NB4 (cell line): ENCODE results near the gene EIF2B2.

Source experiments
- POLR2A ChIP-seq: IDR thresholded peaks from 2 replicates; pipeline ENCODE4 v1.6.1; 2011; ENCODE audit warnings: mild to moderate bottlenecking; ENCODE audit not compliant: insufficient read length; ENCODE audit errors: extremely low read depth
- TF ChIP-seq, protein P1 (sequence below): IDR thresholded peaks from one replicate; pipeline ENCODE4 v1.5.1; 2012; ENCODE audit warnings: low read depth, low read length
- TF ChIP-seq, protein P2 (sequence below): IDR thresholded peaks from 2 replicates; pipeline ENCODE4 v1.6.1; 2011; ENCODE audit warnings: low read depth, low read length

- TF ChIP-seq, protein P1, sequence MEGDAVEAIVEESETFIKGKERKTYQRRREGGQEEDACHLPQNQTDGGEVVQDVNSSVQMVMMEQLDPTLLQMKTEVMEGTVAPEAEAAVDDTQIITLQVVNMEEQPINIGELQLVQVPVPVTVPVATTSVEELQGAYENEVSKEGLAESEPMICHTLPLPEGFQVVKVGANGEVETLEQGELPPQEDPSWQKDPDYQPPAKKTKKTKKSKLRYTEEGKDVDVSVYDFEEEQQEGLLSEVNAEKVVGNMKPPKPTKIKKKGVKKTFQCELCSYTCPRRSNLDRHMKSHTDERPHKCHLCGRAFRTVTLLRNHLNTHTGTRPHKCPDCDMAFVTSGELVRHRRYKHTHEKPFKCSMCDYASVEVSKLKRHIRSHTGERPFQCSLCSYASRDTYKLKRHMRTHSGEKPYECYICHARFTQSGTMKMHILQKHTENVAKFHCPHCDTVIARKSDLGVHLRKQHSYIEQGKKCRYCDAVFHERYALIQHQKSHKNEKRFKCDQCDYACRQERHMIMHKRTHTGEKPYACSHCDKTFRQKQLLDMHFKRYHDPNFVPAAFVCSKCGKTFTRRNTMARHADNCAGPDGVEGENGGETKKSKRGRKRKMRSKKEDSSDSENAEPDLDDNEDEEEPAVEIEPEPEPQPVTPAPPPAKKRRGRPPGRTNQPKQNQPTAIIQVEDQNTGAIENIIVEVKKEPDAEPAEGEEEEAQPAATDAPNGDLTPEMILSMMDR: no peak
- TF ChIP-seq, protein P2, sequence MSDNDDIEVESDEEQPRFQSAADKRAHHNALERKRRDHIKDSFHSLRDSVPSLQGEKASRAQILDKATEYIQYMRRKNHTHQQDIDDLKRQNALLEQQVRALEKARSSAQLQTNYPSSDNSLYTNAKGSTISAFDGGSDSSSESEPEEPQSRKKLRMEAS: no peak
- no peak for TF ChIP-seq POLR2A
These were observed 48.8 kb downstream of the EIF2B2 start for GRCh38 chr14:75051556-75051899.
